ENCODE data around the gene INAVA.
"Not testable (repeated sequence)": the region's sequence is repeated elsewhere in the genome, so short reads cannot be mapped to it uniquely, and the experiment has no call there.

Gene INAVA

GRCh38 chr1:200899451-200899915 is 4.8 kb downstream of the INAVA start:
- no peak for DNase-seq

GRCh38 chr1:200899954-200900867 is 5.5 kb downstream of the INAVA start:
- no peak for DNase-seq

GRCh38 chr1:200900877-200901276 is 6.2 kb downstream of the INAVA start:
- DNase-seq: no peak

GRCh38 chr1:200901350-200901749 is 6.7 kb downstream of the INAVA start:
- no peak for DNase-seq

GRCh38 chr1:200901796-200902444 is 7.2 kb downstream of the INAVA start:
- DNase-seq: no peak

GRCh38 chr1:200903793-200904192 is 9.1 kb downstream of the INAVA start:
- DNase-seq: no peak

- DNase-seq: no peak
Observed at GRCh38 chr1:200904772-200905171, 10.1 kb downstream of the INAVA start.

GRCh38 chr1:200905411-200906052 is 10.8 kb downstream of the INAVA start:
- DNase-seq: no peak

- no peak for DNase-seq
Observed at GRCh38 chr1:200906491-200906890, 11.8 kb downstream of the INAVA start.

- peak; percentile 89 for DNase-seq
Observed at GRCh38 chr1:200907611-200908097, 13.0 kb downstream of the INAVA start.

- no peak for DNase-seq
Observed at GRCh38 chr1:200908191-200908868, 13.6 kb downstream of the INAVA start.

- no peak for DNase-seq
Observed at GRCh38 chr1:200909071-200909470, 14.4 kb downstream of the INAVA start.

GRCh38 chr1:200909757-200910239 is 15.1 kb downstream of the INAVA start:
- DNase-seq: no peak

- DNase-seq: no peak
Observed at GRCh38 chr1:200911361-200911760, 16.7 kb downstream of the INAVA start.

- DNase-seq: not testable (repeated sequence)
Observed at GRCh38 chr1:200911936-200912335, 17.2 kb downstream of the INAVA start.

- DNase-seq: no peak
Observed at GRCh38 chr1:200912737-200913407, 18.2 kb downstream of the INAVA start.

GRCh38 chr1:200916152-200916551 is 21.5 kb downstream of the INAVA start:
- no peak for DNase-seq

- DNase-seq: no peak
Observed at GRCh38 chr1:200916681-200917080, 22.0 kb downstream of the INAVA start.

GRCh38 chr1:200917291-200917817 is 22.7 kb downstream of the INAVA start:
- DNase-seq: no peak

- no peak for DNase-seq
Observed at GRCh38 chr1:200918006-200918405, 23.3 kb downstream of the INAVA start.

- no peak for DNase-seq
Observed at GRCh38 chr1:200919386-200919785, 24.7 kb downstream of the INAVA start.

Measured in inflammatory macrophage treated with lipopolysaccharide for 4 hours (primary cell).